IPS-15b (cell line): ENCODE data around the gene CR1.
"Not testable (repeated sequence)": the region's sequence is repeated elsewhere in the genome, so short reads cannot be mapped to it uniquely, and the experiment has no call there.

Experiments used
- H3K27me3 ChIP-seq: one replicate; pipeline ENCODE4 v1.6.1; 2013; ENCODE audit warnings: low read length; ENCODE audit not compliant: control insufficient read depth, insufficient read depth
- H3K36me3 ChIP-seq: one replicate; pipeline ENCODE4 v1.6.1; 2013; ENCODE audit warnings: low read length; ENCODE audit not compliant: control insufficient read depth, insufficient read depth
- H3K4me1 ChIP-seq: one replicate; pipeline ENCODE4 v1.6.1; 2013; ENCODE audit warnings: mild to moderate bottlenecking, low read length; ENCODE audit not compliant: control insufficient read depth, insufficient read depth
- H3K4me3 ChIP-seq: one replicate; pipeline ENCODE4 v1.5.1; 2013; ENCODE audit warnings: low read depth, low read length
- H3K9ac ChIP-seq: one replicate; pipeline ENCODE4 v1.6.1; 2013; ENCODE audit warnings: low read depth, mild to moderate bottlenecking, low read length
- H3K9me3 ChIP-seq: one replicate; pipeline ENCODE4 v1.6.1; 2013; ENCODE audit warnings: mild to moderate bottlenecking, low read length; ENCODE audit not compliant: control insufficient read depth, insufficient read depth

The CR1 gene

DNA sequence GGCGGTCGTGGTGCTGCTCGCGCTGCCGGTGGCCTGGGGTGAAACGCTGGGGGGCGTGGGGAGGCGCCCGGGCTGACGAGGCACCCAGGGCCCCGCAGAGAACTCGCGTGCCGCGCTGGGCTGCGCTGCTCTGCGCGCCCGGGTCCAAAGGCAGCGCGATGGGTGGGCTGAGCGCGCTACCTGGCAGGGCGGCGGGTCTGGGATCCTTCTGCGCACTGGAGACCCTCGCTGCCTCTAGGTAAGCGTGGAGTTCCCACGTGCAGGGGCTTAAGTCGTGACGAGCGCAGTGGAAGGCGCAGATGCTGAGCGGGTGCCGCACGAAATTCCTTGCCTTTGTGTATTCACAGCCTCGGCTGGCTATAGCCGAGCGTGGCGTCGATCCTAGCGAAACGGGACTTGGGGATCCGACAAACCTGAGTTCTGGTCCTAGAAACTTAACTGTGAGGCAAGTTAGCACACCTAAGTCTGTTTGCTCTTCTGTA, 173.6 kb downstream of the CR1 start:
- H3K4me1 ChIP-seq = peaks cover 11% of the 10 kb centered on the region
- H3K9me3 ChIP-seq = no peaks in the 10 kb centered on the region
- H3K36me3 ChIP-seq = no peaks in the 10 kb centered on the region
- peak overlapping the region; percentile 26 for H3K9ac ChIP-seq
- H3K4me3 ChIP-seq = peak overlapping the region; percentile 30
- H3K27me3 ChIP-seq = peaks cover 10% of the 10 kb centered on the region

DNA sequence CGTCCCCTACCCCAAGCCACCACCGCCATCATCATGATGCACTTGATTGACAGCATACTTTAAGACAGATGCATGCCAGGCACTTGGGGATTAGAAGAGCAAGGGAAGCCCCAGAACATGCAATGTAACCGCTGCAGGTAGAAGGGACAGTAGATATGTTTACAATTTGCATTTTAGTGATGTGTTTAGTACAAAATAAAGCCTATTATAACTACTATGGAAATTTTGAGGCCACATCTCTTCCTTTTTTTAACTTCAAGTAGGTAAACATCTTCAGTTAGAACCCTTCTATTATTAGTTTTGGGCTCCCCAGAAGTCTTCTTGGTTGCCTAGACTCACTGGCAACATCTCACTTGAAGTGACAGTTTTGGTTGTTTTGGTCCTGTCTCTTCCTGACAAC, 174.2 kb downstream of the CR1 start:
- no peaks in the 10 kb centered on the region for H3K36me3 ChIP-seq
- H3K4me1 ChIP-seq = peaks cover 11% of the 10 kb centered on the region
- H3K9ac ChIP-seq = no peak overlapping the region
- no peaks in the 10 kb centered on the region for H3K9me3 ChIP-seq
- peak overlapping the region; percentile 30 for H3K4me3 ChIP-seq
- H3K27me3 ChIP-seq = peaks cover 10% of the 10 kb centered on the region

DNA sequence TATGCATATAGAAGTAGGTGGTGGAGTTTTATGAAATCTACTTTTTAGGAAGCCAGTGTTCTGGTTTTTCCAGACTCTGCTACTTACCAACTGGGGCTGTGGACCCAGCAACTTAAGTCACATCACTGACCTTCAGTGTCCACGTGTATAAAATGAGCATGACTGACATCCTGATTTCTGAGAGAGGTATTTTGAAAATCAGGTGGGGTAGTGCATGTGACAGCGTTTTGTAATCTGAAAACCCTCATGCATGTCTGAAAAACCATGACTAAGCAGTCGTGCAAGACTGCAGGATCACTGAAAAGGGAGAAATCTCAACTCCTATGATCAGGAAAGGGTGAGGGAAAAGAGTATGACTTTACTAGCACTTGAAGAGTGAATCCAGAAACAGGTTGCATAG, 175.0 kb downstream of the CR1 start:
- H3K27me3 ChIP-seq = peaks cover 10% of the 10 kb centered on the region
- peaks cover 11% of the 10 kb centered on the region for H3K4me1 ChIP-seq
- H3K36me3 ChIP-seq = no peaks in the 10 kb centered on the region
- H3K9ac ChIP-seq = no peak overlapping the region
- H3K9me3 ChIP-seq = peaks cover 2% of the 10 kb centered on the region
- no peak overlapping the region for H3K4me3 ChIP-seq

DNA sequence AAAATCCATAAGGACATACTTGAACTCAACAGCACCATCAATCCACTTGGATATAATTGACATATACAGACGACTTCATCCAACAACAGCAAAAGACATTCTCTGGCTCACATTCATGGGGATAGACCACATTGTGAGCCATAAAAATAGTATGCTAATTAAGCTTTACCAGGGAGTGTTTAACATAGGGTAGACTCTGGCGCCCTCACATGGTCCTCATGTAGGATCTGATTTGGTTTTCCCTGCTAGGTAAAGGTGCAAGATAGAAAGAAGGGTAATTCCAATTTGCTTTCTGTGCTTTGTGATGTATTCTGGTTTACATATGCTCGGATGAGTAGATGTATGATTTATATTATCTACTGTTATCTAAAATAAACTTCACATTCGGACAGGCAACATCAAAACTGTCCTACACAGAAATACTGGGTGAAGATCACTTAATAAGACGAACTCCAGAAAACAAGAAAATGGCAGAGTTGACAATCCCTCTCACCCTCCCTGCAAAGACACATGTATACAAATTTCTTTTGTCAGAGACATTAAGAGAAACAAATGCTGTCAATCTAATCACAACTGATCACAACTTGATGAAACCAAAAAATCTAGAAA, 176.7 kb downstream of the CR1 start:
- peaks cover 10% of the 10 kb centered on the region for H3K27me3 ChIP-seq
- no peak overlapping the region for H3K9ac ChIP-seq
- no peaks in the 10 kb centered on the region for H3K36me3 ChIP-seq
- peaks cover 2% of the 10 kb centered on the region for H3K9me3 ChIP-seq
- peaks cover 11% of the 10 kb centered on the region for H3K4me1 ChIP-seq
- H3K4me3 ChIP-seq = no peak overlapping the region

DNA sequence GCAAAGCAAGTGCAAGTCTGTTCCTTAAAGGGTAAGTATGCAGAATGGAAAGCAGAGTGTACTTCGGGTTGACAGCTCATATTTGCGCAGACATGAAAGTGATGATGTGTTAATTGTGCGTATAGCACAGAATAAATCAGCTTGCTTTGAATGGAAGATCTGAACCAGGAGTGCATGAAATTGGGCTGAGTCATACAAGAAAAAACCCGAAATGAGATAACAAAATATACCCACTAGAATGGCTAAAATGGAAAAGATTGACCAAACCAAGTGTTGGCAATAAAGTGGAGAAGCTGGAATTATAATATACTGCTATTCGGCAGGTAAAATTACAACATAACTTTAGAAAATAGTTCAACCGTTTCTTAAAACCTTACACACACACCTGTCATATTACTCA, 177.4 kb downstream of the CR1 start:
- peaks cover 11% of the 10 kb centered on the region for H3K4me1 ChIP-seq
- no peak overlapping the region for H3K9ac ChIP-seq
- no peaks in the 10 kb centered on the region for H3K36me3 ChIP-seq
- H3K27me3 ChIP-seq = peaks cover 10% of the 10 kb centered on the region
- peaks cover 2% of the 10 kb centered on the region for H3K9me3 ChIP-seq
- no peak overlapping the region for H3K4me3 ChIP-seq

GRCh38 chr1:207676153-207676552, 180.2 kb downstream of the CR1 start:
- Histone ChIP-seq H3K27me3 (no peaks in the 10 kb centered on the region), H3K9me3 (peaks cover 2% of the 10 kb centered on the region), H3K9ac (no peak overlapping the region), H3K36me3 (no peaks in the 10 kb centered on the region), H3K4me3 (no peak overlapping the region), H3K4me1 (peaks cover 6% of the 10 kb centered on the region)

GRCh38 chr1:207680590-207681388, 184.8 kb downstream of the CR1 start:
- H3K9me3 ChIP-seq, H3K27me3 ChIP-seq, H3K36me3 ChIP-seq, H3K4me1 ChIP-seq, H3K9ac ChIP-seq, H3K4me3 ChIP-seq: not testable (repeated sequence)

GRCh38 chr1:207682872-207683434, 187.0 kb downstream of the CR1 start:
- H3K4me3 ChIP-seq, H3K4me1 ChIP-seq, H3K9ac ChIP-seq, H3K27me3 ChIP-seq, H3K9me3 ChIP-seq, H3K36me3 ChIP-seq: not testable (repeated sequence)

DNA sequence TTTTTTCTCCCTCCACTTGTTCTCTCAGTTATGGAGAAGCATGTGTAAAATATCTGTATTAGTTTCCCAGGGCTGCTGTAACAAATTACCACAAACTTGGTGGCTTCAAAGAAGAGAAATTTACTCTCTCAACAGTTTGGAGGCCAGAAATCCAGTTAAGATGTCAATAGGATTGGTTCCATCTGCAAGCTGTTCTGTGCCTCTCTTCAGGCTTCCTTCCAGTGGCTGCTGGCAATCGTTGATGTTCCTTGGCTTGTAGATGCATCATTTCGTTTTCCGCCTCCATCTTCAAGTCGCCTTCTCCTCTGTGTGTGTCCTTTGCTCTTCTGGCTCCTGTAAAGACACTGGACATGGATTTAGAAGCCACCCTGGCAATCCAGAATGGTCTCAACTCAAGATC, 194.6 kb downstream of the CR1 start:
- H3K4me3 ChIP-seq, H3K36me3 ChIP-seq, H3K9ac ChIP-seq, H3K9me3 ChIP-seq, H3K4me1 ChIP-seq, H3K27me3 ChIP-seq: not testable (repeated sequence)

GRCh38 chr1:207691010-207691409, 195.1 kb downstream of the CR1 start:
- Histone ChIP-seq H3K4me1 (peaks cover 9% of the 10 kb centered on the region), H3K9ac (no peak overlapping the region), H3K36me3 (no peaks in the 10 kb centered on the region)

More at GRCh38 chr1:207691010-207691409, 195.1 kb downstream of the CR1 start:
- H3K4me3 ChIP-seq = no peak overlapping the region
- no peaks in the 10 kb centered on the region for H3K27me3 ChIP-seq
- H3K9me3 ChIP-seq = no peaks in the 10 kb centered on the region
